ENCODE measurements around the gene ASPRV1. TPM values are rescaled to one million over a fixed set of nuclear protein-coding genes. Genes with fewer than 3 reads are reported as not detected.

ASPRV1 gene
- total RNA-seq, 1 experiment from 2014 or later: 0.23 TPM

Other genes with a start within 250 kb of the ASPRV1 start
- 9.8 and 19.8 TPM in 2 replicates for gene ANXA4, start 219.5 kb downstream of the ASPRV1 start, total RNA-seq (2014; rRNA removed; shearing (Covaris generic))
- gene GMCL1, start 132.0 kb downstream of the ASPRV1 start, total RNA-seq (2014; rRNA removed; shearing (Covaris generic)): 3.1 and 7.5 TPM in 2 replicates
- 62.8 and 63.7 TPM in 2 replicates for gene SNRNP27, start 67.7 kb downstream of the ASPRV1 start, total RNA-seq (2014; rRNA removed; shearing (Covaris generic))
- 0.94 and 1.6 TPM in 2 replicates for gene MXD1, start 46.5 kb downstream of the ASPRV1 start, total RNA-seq (2014; rRNA removed; shearing (Covaris generic))
- gene PCBP1, start 125.8 kb upstream of the ASPRV1 start, total RNA-seq (2014; rRNA removed; shearing (Covaris generic)): 15.1 and 23.2 TPM in 2 replicates
- gene C2orf42, start 229.4 kb upstream of the ASPRV1 start, total RNA-seq (2014; rRNA removed; shearing (Covaris generic)): 8.6 and 10.2 TPM in 2 replicates

Measured in H4 (cell line).